Activated CD4-positive, alpha-beta memory T cell treated with anti-CD3 and anti-CD28 coated beads, Interleukin-2, amount 10 ng/mL, durations not matched to agents 7 days and 5 days (primary cell): ENCODE measurements around the gene VWA1. TPM values are rescaled to one million over a fixed set of nuclear protein-coding genes. Genes with fewer than 3 reads are reported as not detected.
"Not testable (repeated sequence)": the region's sequence is repeated elsewhere in the genome, so short reads cannot be mapped to it uniquely, and the experiment has no call there.

ENCODE experiments used
- CTCF ChIA-PET: fragments of 350-600 bp; sonication (Branson Sonifier 250); formaldehyde crosslinking; loops from one replicate; lab custom pipeline; 2021; ENCODE audit warnings: antibody characterized with exemption, inconsistent platforms; lab: Charles Lee
- POLR2A ChIA-PET: fragments of 350-600 bp; sonication (Branson Sonifier 250); formaldehyde crosslinking; loops from one replicate; lab custom pipeline; 2021; ENCODE audit warnings: antibody characterized with exemption; lab: Charles Lee
- DNase-seq: peaks from one replicate; pipeline ENCODE4 v3.0.0-alpha.2; 2020
- H3K27ac Mint-ChIP-seq: one replicate; pipeline ENCODE4 v1.8.0; 2021; ENCODE audit warnings: mild to moderate bottlenecking, mixed read lengths
- H3K27me3 Mint-ChIP-seq: one replicate; pipeline ENCODE4 v1.8.0; 2021; ENCODE audit warnings: mixed read lengths
- H3K36me3 Mint-ChIP-seq: one replicate; pipeline ENCODE4 v1.8.0; 2021; ENCODE audit warnings: low read depth, mixed read lengths
- H3K4me1 Mint-ChIP-seq: one replicate; pipeline ENCODE4 v1.8.0; 2021; ENCODE audit warnings: mixed read lengths
- H3K4me3 Mint-ChIP-seq: one replicate; pipeline ENCODE4 v1.8.0; 2021; ENCODE audit warnings: mild to moderate bottlenecking, mixed read lengths
- H3K9me3 Mint-ChIP-seq: one replicate; pipeline ENCODE4 v1.8.0; 2021; ENCODE audit warnings: mixed read lengths
- total RNA-seq, 2 experiments: library from RNA; stranded (reverse); gene quantifications; one replicate each; pipeline ENCODE4 v1.2.3, GENCODE V29; 2021

Gene VWA1
- total RNA-seq, 2 experiments from 2014 or later = 0.33 to 0.45 TPM

DNA sequence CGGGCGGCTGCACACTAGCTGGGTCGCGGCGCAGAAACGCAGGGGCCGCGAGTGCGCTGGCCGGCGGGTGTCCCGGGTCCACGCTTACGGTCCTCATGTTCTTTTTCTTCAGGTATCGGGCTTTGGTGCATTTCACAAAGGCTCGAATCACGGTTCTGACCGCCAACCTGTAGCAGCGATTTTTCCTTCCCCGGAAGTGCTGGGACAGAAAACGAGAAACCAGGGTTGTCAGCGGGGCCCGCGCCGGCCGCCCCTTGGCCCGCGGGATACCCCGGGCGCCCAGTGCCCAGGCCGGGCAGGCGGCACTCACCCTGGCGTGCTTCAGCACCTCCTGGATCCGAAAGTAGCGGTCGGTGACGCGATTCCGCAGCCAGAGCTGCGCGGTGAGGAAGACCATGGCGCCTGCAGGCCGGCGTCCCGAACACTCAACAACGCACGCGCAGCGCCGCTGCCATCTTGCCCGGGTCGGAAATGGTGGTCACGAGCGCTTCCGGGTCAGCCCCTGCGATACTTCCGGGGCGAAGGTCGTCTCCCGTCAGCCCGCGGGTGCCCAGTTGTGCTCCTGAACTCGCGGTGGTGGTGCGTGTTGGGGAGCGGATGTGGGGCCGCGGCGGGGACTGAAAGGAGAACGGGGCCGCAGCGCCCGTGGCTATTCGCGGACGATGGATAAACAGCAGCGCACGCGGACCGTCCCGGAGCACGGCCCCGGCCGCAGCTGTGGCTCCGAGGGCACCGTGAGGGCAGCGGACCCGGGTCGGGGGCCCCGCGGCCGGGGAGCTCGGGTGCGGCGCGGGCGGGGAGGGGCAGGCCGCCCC, 28.5 kb upstream of the VWA1 start, which contains the start of gene MRPL20:
Gene MRPL20, minus strand, starts transcription at position 473 of the 815 bp plus-strand sequence. Its CDS starts 76 bp downstream, at position 397.
- peak within 1 kb of the TSS; percentile 91 for H3K4me3 Mint-ChIP-seq
- peaks cover 46% of the 10 kb centered on the region for H3K4me1 Mint-ChIP-seq
- ChIA-PET POLR2A (interaction anchor here (0.6 to 3.8 kb wide), 14 partner anchors 8 to 321 kb away, joined by 3 to 41 read pairs (median 4); partner anchors contain the start of genes ANKRD65, ATAD3A, AURKAIP1 and CCNL2), CTCF (interaction anchor here (1.3 to 2.2 kb wide), 2 partner anchors 8 to 98 kb away, joined by 8 to 11 read pairs; partner anchors contain the start of gene CCNL2)
- H3K36me3 Mint-ChIP-seq = peaks cover 41% of the 10 kb centered on the region
- no peaks in the 10 kb centered on the region for H3K27me3 Mint-ChIP-seq
- peak; percentile 97 for DNase-seq
- peak within 1 kb of the TSS; percentile 91 for H3K27ac Mint-ChIP-seq
- H3K9me3 Mint-ChIP-seq = no peaks in the 10 kb centered on the region

DNA sequence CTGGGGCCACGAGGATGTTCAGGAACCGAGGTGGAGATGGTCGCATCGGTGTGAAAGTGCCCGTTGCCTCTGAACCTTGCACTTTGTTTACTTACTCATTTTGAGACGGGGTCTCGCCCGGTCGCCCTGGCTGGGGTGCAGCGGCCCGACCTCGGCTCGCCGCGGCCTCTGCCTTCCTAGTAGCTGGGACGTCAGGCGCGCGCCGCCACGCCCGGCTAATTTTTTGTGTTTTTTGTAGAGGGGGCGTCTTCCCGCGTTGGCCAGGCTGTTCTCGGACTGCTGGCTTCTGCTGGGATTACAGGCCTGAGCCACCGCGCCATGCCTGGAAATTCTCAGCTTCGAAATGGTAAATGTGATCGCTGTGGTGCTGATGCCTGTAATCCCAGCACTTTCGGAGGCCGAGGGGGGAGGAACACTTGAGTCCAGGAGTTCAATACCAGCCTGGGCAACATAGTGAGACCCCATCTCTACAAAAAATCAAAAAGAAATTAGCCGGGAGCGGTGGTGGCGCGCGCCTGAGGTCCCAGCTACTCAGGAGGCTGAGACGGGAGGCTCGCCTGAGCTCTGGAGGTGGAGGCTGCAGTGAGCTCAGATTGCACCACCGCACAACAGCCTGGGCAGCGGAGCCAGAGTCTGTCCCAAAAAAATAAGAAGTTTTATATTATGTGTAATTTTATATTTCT, 27.7 kb upstream of the VWA1 start:
- H3K27ac Mint-ChIP-seq = peak overlapping the region; percentile 80
- peaks cover 35% of the 10 kb centered on the region for H3K36me3 Mint-ChIP-seq
- H3K4me1 Mint-ChIP-seq = peaks cover 42% of the 10 kb centered on the region

DNA sequence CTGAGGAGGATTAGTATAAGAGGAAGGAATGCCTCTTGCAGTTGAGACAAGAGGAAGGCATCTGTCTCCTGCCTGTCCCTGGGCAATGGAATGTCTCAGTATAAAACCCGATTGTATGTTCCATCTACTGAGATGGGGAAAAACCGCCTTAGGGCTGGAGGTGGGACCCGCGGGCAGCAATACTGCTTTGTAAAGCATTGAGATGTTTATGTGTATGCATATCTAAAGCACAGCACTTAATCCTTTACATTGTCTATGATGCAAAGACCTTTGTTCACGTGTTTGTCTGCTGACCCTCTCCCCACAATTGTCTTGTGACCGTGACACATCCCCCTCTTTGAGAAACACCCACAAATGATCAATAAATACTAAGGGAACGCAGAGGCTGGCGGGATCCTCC, 25.3 kb upstream of the VWA1 start:
- Mint-ChIP-seq H3K4me1 (peaks cover 32% of the 10 kb centered on the region), H3K36me3 (peaks cover 23% of the 10 kb centered on the region)
- H3K27ac Mint-ChIP-seq, H3K27me3 Mint-ChIP-seq, CTCF ChIA-PET, H3K4me3 Mint-ChIP-seq, H3K9me3 Mint-ChIP-seq, DNase-seq: not testable (repeated sequence)
- POLR2A ChIA-PET = interaction anchor here (1.4 kb wide), 2 partner anchors 11 kb away, joined by 4 to 5 read pairs; partner anchors contain the start of gene CCNL2

More for the DNA sequence above, 27.7 kb upstream of the VWA1 start:
- H3K27me3 Mint-ChIP-seq = no peaks in the 10 kb centered on the region
- H3K4me3 Mint-ChIP-seq = peak overlapping the region; percentile 91
- ChIA-PET POLR2A (interaction anchor here (0.8 to 3.8 kb wide), 11 partner anchors 9 to 320 kb away, joined by 3 to 41 read pairs (median 4); partner anchors contain the start of genes ANKRD65, ATAD3A, AURKAIP1 and CCNL2), CTCF (interaction anchor here (1.3 to 2.2 kb wide), 4 partner anchors 9 to 97 kb away, joined by 3 to 11 read pairs (median 6); partner anchors contain the start of gene CCNL2)
- DNase-seq = peak; percentile 34
- no peaks in the 10 kb centered on the region for H3K9me3 Mint-ChIP-seq

DNA sequence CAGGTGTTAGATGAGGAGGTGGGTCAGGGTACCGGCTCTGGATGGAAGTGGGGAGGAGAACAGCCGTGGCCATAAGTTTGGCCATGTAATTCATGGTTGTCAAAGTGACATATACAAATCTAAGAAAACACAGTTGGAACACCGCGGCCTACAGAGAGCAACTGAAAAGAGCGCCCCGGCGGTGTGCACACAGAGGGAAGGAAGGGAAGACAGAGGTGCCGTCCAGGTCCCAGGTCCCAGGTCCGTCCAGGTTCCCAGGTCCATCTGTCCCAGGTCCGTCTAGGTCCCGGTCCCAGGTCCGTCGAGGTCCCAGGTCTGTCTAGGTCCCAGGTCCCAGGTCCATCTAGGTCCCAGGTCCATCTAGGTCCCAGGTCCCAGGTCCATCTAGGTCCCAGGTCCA, 23.9 kb upstream of the VWA1 start:
- no peaks in the 10 kb centered on the region for H3K27me3 Mint-ChIP-seq
- H3K27ac Mint-ChIP-seq = no peak overlapping the region
- ChIA-PET CTCF (no interaction called here), POLR2A (interaction anchor here (1.4 kb wide), 1 partner anchor 12 kb away, joined by 5 read pairs; the partner anchor contains the start of gene CCNL2)
- no peaks in the 10 kb centered on the region for H3K9me3 Mint-ChIP-seq
- H3K36me3 Mint-ChIP-seq = peaks cover 10% of the 10 kb centered on the region
- no peak for DNase-seq
- peaks cover 18% of the 10 kb centered on the region for H3K4me1 Mint-ChIP-seq
- H3K4me3 Mint-ChIP-seq = no peak overlapping the region

DNA sequence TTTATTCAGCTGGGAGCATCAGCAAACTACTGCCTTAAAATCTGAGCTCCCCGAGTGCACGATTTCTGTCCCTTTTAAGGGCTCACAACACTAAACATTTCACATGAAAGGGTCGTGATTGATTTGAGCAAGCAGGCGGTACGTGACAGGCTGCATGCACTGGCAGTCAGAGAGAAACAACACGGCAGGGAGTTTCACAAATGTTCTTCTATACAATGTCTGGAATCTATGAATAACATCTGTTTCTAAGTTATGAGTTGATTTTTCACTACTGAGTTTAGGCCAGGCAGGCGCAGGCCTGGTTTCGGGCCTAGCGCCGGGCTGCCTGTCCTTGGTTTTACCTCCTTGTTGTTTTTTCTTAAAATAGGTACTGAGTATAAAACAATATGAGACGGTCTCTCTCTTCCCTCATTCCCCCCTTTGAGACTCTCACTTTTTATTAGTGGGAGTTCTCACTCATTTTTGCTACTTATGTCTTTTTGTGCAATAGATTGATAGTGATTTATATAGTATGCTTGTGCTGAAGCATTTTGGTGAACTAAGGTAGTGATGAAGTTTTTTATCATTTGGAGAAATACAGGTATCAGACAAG, 23.1 kb upstream of the VWA1 start:
- H3K9me3 Mint-ChIP-seq, DNase-seq, H3K4me3 Mint-ChIP-seq, POLR2A ChIA-PET, H3K27ac Mint-ChIP-seq, H3K36me3 Mint-ChIP-seq, CTCF ChIA-PET, H3K27me3 Mint-ChIP-seq: not testable (repeated sequence)
- H3K4me1 Mint-ChIP-seq = peaks cover 15% of the 10 kb centered on the region

DNA sequence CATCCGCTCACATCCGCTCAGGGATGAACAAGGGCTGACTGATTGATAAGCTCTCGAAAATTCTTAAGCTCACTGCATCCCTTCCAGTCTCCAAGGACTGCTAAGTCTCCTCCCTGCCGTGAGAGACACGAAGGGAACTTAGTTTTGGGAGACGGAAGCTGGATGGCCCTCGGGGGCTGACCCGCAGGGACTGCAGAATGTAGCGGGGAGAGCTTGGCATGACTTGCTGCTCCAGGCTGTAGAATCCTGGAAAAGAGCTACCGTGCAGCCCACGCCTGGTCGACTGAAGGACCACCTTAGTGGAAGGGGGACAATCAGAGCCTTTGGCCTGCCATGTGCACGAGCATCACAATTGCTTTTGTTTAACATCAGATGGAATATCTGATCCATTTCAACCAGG, 19.7 kb upstream of the VWA1 start:
- Mint-ChIP-seq H3K4me1 (peaks cover 17% of the 10 kb centered on the region), H3K9me3 (no peaks in the 10 kb centered on the region), H3K27ac (no peak overlapping the region), H3K4me3 (no peak overlapping the region), H3K27me3 (peaks cover 2% of the 10 kb centered on the region), H3K36me3 (no peaks in the 10 kb centered on the region)
- CTCF ChIA-PET = interaction anchor here (1.2 kb wide), 1 partner anchor 89 kb away, joined by 4 read pairs; no protein-coding TSS in a partner anchor
- POLR2A ChIA-PET = interaction anchor here (1.1 to 1.5 kb wide), 2 partner anchors 10 to 17 kb away, joined by 3 read pairs; partner anchors contain the start of gene CCNL2
- DNase-seq = no peak

DNA sequence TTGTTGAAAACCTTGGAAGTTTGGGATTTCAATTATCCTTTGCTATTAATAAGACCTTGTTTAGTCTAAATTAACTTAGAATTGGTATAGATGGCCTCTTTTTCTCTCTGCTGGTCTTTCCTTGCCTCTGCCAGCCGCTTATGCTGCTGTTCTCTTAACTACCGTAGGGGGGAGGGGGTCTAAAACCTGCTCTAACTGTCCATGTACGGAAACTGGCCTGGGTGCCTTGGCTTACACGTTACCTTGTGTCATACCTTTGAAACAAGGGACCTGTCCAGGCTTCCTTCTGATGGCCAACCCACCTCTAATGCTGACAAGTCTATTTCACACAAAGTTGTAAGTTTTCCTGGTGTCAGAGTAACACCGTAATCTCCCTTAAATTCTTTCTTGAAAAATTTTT, 18.1 kb upstream of the VWA1 start:
- H3K36me3 Mint-ChIP-seq = not testable (repeated sequence)
- peaks cover 17% of the 10 kb centered on the region for H3K4me1 Mint-ChIP-seq

DNA sequence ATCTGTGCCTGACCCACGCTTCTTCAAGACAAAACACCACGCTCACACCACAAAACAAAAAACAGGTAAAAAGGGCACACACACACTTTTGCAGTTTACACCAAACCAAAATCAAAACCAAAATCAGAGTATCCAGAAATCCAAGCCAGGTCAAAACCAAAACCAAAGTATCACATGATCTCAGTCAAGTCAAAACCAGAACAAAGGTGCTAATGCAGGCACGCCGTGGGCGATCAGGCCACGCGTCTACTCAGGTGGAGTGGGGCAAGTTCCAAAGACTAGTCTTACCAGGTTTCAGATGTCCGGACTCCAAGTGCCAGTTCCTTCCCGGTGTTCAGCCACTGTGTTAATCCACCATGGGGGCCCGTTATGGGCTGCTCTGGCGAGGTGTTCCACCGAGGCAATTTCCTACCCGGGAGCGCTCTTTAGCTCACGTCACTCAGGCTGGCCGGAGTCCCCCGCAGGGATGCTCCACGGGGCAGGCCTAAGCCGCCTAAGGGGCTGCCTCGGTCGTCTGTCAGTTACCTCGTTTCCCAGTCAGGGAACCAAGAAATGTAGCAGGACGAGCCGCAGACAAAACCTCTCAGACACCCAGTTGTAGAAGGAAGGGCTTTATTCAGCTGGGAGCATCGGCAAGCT, 17.5 kb upstream of the VWA1 start:
- H3K9me3 Mint-ChIP-seq, DNase-seq, POLR2A ChIA-PET, H3K4me3 Mint-ChIP-seq, H3K27me3 Mint-ChIP-seq, H3K27ac Mint-ChIP-seq, CTCF ChIA-PET, H3K36me3 Mint-ChIP-seq: not testable (repeated sequence)
- H3K4me1 Mint-ChIP-seq = peaks cover 23% of the 10 kb centered on the region

More for the DNA sequence above, 18.1 kb upstream of the VWA1 start:
- H3K27me3 Mint-ChIP-seq, CTCF ChIA-PET, H3K27ac Mint-ChIP-seq, POLR2A ChIA-PET, H3K4me3 Mint-ChIP-seq, DNase-seq, H3K9me3 Mint-ChIP-seq: not testable (repeated sequence)

DNA sequence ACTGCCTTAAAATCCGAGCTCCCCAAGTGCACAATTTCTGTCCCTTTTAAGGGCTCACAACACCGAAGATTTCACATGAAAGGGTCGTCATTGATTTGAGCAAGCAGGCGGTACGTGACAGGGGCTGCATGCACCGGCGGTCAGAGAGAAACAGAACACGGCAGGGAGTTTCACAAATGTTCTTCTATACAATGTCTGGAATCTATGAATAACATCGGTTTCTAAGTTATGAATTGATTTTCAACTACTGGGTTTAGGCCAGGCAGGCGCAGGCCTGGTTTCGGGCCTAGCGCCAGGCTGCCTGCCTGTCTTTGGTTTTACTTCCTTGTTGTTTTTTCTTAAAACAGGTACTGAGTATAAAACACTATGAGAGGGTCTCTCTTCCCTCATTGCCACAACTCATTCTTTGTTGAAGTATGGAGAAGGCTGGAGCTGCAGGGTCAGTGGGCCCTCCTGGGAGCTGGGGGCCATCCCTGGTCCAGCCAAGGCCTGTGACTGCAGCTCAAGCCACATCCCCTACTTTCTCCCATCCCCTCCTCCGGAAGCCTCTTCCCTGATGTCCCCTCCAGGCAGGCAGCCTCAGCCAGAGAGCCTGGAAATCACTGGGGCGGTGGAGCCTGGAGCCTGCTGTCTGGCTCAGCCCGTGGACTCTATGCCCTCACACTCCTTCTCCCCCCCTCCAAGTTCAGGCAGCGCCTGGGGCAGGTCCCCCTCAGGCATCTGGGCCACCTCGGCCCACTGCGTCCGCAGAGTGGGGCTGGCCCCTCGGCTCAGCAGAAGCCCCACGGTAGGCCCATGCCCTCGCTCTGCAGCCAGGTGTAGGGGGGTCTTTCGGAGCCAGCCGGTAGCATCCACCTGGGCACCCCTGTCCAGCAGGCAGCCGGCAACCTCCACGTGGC, 16.8 kb upstream of the VWA1 start:
- Mint-ChIP-seq H3K27ac (no peak overlapping the region), H3K4me3 (no peak overlapping the region), H3K9me3 (no peaks in the 10 kb centered on the region), H3K36me3 (no peaks in the 10 kb centered on the region), H3K27me3 (peaks cover 8% of the 10 kb centered on the region), H3K4me1 (peaks cover 23% of the 10 kb centered on the region)
- POLR2A ChIA-PET = no interaction called here
- DNase-seq = no peak
- CTCF ChIA-PET = no interaction called here

DNA sequence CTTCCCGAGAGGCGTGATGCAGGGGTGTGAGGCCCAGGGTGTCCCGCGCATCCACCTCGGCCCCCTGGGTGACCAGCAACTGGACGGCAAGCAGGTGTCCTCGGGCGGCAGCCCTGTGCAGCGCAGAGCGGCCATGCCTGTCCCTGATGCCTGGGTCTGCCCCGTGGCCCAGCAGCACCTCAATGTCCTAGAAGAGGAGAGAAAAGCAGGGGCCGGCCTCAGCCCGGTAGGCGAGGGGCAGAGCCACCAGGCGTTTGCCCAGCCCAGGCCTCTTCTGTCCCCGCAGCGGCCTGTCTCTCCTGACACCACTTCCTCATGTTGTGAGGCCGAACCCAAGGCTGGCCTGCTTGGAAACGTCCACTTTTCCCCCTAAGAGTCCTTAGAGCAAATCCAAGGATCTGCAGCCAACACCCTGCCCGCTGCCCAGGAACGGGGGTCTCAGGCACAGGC, 16.1 kb upstream of the VWA1 start:
- CTCF ChIA-PET = no interaction called here
- peaks cover 23% of the 10 kb centered on the region for H3K4me1 Mint-ChIP-seq
- no peak overlapping the region for H3K27ac Mint-ChIP-seq
- H3K4me3 Mint-ChIP-seq = no peak overlapping the region
- peaks cover 8% of the 10 kb centered on the region for H3K27me3 Mint-ChIP-seq
- POLR2A ChIA-PET = interaction anchor here (0.6 kb wide), 1 partner anchor 10 kb away, joined by 3 read pairs; no protein-coding TSS in a partner anchor
- no peak for DNase-seq
- H3K9me3 Mint-ChIP-seq = no peaks in the 10 kb centered on the region
- H3K36me3 Mint-ChIP-seq = no peaks in the 10 kb centered on the region

DNA sequence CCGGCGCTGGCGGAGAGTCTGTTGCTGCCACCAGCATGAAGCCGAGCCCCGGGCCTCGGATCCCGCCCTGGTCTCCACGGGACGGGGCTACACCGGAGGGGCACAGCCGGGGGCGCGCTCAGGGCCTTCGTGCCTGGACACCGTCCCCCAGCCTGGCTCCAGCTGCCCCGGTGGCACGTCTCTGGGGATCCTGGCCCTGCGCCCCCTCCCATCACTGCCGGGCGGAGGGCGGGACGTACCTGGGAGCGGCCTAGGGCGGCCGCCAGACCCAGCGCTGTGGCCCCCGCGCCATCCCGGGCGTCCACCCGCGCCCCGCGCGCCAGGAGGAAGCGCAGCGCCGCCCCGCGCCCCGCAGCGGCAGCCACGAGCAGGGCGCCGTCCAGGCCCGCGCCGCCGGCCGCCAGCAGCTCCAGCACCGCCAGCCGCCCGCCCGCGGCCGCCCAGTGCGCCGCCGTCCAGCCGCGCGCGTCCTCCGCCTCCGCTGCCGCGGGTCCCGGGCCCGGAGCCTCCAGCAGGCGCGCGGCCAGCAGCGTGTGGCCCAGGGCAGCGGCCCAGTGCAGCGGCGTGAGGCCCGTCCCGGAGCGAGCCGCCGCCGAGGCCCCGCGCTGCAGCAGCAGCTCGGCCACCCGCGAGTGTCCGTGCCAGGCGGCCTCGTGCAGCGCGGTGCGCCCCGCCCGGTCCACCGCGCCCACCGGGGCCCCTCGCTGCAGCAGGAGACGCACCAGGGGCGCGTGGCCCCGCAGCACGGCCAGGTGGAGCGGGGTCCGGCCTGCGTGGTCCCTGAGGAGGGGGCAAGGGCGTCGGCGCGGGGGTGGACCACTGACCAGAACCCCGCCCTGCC, 15.5 kb upstream of the VWA1 start:
- Mint-ChIP-seq H3K9me3 (no peaks in the 10 kb centered on the region), H3K4me1 (peaks cover 23% of the 10 kb centered on the region), H3K36me3 (no peaks in the 10 kb centered on the region), H3K27me3 (peaks cover 12% of the 10 kb centered on the region), H3K4me3 (no peak overlapping the region), H3K27ac (no peak overlapping the region)
- ChIA-PET CTCF (no interaction called here), POLR2A (interaction anchor here (0.6 to 1.2 kb wide), 2 partner anchors 9 to 12 kb away, joined by 3 to 4 read pairs; no protein-coding TSS in a partner anchor)
- DNase-seq = no peak
